ENCODE data around the gene ACER3. TPM values are rescaled to one million over a fixed set of nuclear protein-coding genes. Genes with fewer than 3 reads are reported as not detected.
"Not testable (repeated sequence)": the region's sequence is repeated elsewhere in the genome, so short reads cannot be mapped to it uniquely, and the experiment has no call there.

The ACER3 gene
- total RNA-seq, 1 donor from 2014 or later = 30.1 TPM

DNA sequence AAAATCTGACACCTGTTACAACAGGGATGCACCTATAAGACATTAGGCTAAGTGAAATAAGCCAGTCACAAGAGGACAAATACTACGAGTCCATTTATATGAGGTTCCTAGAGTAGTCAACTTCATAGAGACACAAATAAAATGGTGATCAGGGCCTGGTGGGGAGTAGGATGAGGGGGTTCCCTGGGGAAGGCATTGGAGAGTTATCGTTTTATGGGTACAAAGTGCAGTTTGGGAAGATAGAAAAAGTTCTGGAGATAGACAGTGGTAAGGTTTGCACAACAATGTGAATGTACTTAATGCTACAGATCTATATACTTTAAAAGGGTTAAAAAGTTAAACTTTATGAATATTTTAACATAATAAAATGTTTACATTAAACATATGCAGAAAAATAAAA is 142.1 kb downstream of the ACER3 start:
- no peak for DNase-seq

DNA sequence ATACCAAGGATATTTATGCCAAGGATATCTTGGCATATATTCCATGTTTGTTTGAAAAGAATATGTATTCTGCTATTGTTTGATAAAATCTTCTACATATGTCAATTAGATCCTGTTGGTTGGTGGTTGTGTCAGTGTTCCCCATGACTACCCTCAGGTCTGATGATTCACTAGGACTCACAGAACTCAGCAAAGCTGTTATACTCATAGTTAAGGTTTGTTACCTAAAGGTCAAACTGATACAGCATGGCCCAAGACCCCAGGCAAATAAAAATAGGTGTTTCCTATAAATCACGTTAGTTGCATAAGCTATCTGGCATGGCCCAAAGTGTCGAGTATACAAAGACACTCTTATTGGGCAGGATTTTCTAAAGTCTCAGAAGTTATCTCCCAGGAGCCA is 143.2 kb downstream of the ACER3 start:
- DNase-seq = peak; percentile 25

DNA sequence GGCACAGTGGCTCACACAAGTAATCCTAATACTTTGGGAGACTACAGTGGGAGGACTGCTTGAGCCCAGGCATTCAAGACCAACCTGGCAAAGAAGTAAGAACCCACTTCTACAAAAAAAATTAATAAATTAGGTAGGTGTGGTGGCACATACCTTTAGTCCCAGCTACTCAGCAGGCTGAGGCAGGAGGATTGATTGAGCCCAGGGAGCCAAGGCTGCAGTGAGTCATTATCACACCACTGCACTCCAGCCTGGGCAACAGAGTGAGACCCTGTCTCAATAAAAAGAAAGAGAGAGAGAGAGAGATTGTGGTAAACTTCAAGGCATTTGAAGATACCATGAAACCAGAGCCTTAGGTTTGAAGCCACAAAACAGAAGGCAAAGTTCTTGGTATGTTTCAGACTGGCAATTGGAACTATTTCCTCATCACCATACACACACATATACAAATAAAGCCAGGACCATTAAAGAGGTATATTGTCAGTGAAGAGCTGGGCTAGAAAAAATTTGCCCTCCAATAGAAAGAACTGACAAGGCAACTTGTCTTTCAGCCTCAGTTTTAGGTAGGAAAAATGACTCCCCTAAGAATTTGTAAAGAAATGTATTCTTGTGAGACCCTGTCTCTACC is 148.9 kb downstream of the ACER3 start:
- no peak for DNase-seq

DNA sequence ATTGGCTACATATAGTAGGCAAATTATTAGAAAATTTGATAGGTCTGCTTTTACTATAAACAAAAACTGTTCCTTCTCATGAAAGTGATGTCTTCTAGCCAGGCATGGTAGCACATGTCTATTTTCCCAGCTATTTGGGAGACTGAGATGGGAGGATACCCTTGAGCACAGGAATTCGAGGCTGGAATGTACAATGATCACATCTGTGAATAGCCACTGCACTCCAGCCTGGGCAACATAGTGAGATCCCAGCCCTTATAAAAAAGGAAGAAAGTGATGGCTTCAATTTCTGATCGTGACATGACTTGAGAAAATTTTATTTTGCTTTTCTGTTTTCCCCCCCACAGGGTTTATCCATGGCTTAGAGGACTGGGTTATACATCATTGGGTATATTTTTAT is 154.0 kb downstream of the ACER3 start:
- no peak for DNase-seq

DNA sequence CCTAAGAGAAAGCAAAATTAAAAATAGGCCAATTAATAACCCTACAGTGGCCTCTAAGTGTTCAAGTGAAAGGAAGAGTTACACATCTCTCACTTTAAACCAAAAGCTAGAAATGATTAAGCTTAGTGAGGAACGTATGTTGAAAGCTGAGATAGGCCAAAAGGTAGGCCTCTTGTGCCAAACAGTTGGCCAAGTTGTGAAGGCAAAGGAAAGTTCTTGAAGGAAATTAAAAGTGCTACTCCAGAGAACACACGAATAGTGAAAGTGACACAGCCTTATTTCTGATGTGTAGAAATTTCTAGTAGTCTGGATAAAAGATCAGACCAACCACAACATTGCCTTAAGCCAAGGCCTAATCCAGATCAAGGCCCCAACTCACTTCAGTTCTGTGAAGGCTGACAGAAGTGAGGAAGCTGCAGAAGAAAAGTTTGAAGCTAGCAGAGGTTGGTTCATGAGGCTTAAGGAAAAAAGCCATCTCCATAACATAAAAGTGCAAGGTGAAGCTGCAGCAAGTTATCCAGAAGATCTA is 157.7 kb downstream of the ACER3 start:
- not testable (repeated sequence) for DNase-seq

DNA sequence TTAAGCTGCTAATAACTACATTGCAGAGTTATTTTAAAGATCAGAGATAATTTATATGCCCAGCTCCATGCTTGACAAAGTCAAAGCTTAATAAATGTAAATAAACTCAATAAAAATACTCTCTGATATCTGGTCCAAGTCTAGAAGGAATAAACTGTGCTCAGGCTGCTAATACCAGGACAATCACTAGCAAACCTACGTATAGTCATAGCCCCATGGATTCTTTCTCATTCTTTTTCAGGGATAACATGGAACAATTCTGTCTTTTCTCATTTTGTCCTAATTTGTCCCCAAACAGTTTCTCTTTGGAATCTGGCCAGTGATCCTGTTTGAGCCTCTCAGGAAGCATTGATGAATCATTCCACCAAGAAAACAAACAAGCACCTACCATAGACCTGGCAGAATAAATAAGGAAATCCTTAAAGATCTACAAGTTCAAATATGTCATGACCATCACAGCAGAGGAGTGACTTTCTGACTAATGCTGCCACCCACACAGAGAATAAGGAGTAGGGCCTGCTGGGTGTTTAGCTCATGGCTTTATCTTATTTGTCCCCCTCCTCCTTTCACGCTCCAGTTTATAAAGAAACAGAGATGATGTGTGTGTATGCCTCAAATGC is 159.4 kb downstream of the ACER3 start:
- peak; percentile 68 for DNase-seq

DNA sequence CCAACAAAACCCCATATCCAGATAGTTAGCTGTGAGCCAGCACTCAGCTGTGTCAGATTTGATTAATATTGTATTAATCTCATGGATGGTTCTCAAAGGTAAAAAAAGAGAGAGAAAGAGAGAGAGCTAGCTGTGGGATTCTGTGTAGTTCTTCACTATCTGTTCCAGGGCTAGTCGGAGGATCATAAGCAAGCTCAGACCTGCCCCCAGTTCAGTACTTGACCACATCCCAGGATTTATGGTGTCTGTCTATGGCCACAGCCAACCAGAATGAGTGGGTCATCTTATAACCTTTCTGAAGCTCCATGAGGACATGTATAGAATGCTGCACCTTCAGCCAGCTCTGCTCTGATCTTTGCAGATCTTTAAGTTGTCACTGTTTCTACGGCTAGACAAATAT is 160.0 kb downstream of the ACER3 start:
- DNase-seq = no peak

DNA sequence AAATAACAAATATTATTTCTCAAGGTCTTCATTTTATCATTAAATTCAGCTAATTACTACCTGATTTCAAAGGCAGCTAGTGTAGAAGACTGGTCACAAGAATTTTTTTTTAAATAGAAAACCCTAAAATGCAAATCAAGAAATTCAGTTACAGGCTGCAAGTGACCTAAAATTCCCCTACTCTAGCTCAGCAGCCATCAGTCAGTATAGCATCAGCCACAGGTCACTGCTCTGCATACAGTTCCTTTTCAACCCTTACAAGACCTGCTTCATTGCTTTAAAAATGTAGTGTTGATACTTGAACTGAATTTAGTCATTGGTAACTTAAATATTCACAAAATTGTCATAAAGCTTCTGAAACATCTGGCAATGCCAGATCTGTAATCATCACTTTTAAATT is 164.0 kb downstream of the ACER3 start:
- DNase-seq = no peak

DNA sequence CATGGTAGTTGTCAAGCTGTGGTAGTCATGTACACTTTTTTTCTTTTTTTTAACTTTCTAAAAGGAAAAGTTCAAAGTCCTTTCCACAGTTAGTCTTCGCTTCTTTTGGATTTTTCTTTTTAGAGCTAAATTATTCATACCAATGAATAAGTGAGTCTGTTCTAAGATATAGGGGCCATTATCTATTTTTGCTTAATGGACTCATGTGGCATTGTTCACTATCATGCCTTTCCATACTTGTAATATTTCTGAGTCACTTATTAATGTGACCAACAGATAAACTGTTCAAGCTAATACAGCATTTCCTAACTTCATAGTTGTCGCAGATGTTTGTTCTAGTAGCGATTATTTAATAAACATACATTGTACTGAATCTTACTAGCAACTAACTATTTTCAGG is 165.5 kb downstream of the ACER3 start:
- no peak for DNase-seq

DNA sequence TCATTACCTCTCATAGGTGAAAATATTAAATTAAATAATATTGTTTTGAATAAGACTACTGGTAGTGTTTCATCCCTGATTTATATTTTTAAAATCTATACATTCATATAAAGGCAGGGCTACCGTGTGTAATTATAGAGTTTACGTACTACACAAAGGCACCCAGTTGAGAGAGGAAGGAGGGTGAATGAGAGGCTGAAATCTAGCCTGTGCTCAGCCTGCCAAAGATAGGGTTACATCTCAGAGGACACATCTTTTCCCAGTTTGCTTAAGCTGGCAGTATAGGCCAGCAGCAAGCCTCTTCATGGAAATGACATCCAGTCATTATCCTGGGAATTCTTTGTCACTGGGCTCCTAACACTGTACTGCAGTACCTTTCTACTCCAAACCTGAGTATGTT is 166.0 kb downstream of the ACER3 start:
- no peak for DNase-seq

DNA sequence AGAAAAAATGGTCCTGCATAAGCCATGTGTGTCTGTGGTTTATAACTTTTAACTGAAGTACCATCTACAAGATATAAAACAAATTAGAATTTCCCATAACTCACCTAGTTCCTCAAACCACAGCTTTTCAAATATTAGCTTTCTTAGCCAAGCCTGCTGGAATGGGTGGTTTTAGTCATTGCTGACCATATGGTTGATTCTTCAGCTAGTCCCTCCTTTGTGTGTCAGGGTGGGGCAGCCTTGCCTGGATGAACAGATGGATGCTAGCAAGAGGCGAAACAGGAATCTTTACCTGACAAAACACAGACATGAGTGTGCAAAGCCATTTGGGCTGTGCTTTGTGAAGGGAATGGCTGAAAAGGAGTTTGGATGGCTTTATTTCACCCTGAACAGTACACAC is 166.6 kb downstream of the ACER3 start:
- no peak for DNase-seq

DNA sequence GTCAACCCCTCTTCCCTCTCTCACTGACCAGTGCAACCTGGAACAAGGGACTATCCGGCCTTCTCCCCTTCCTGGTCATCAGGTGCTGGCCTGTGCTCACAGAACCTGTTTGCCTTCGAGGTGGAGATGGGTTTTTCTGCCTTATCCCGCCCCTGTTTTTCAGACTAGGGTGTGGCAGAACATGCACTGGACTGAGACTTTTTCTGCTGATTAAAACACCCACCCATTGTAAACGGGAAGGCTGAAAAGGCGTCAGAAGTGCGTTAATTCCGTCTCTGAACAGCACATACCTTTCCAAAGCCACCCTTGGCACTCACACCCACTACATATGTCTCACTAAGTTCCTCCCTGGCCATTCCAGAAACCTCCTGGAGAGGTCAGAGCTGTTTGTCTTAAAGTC is 169.1 kb downstream of the ACER3 start:
- DNase-seq = no peak

DNA sequence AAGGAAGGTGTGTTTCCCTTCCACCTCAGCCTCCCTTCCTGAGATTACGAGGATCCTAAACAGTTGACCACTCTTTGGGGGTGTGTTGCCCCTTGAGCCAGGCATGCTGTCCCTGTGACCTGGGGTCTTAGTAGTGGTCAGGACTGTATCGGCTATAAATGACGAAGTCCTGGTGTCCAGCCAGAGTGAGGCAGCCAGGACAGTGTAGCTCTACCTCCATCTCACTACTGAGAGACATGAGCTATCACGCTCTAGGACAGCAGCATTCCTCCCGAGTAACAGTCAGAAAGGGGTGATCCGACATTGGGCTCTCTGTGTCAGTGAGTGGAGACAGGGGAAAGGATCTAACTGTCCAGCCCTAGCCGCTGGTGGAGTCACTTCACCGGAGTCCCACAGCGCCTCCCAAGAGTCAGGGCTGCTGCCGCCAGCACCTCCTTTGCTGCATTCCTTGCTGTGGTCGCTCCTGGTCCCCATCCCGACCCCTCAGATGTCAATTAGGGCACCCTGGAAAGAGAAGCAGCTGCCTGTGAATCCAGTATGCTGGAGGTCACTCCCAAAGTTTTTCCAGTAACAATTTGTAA is 170.2 kb downstream of the ACER3 start:
- DNase-seq = no peak

DNA sequence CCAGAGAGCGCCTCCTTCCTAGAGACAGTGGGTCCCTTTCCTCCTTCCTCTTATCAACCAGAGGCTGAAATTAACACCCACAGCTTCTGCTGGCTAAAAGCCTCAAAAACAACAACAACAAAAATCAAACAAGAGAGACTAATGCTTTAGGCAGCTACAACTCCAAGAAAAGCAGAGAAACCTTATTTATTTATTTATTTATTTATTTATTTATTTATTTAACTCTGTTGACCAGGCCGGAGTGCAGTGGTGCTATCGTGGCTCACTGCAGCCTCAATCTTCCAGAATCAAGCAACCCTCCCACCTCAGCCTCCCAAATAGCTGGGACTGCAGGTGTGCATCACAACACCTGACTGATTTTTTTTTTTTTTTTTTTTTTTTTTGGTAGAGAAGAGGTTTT is 170.9 kb downstream of the ACER3 start:
- no peak for DNase-seq

DNA sequence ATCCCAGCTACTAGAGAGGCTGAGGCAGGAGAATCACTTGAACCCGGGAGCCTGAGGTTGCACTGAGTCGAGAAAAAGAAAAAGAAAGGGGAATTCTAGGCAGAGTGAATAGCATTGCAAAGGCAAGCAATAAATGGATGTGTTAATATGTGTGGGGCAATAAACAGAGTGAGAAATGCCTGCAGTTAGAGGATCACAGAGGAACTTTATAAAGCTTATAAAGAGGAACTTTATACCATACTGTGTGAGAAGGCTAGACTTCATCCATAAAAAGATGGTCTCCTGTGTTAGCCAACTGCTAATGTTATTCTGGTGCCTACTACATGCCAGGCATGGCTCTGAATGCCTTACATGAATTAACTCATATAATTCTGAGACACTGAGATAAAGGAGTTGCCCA is 174.3 kb downstream of the ACER3 start:
- DNase-seq = no peak

DNA sequence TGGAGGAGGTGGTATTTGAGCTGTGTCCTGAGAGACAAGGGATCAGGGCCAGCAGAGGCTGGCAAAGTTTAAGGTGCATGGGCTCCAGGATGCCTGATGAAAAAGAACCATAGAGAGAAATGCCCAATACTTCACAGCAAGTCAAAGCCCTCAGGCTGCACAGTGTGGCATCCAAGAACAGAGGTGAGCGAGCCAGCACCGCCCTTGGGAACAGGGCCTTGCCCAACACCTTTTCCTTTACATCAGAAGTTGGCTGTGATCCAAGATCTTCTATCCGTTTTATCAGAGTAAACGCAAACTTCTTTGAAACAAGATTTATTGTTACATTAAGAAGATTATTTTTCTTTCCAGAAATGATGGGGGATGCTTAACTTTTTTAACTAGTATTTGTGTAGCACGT is 174.9 kb downstream of the ACER3 start:
- no peak for DNase-seq

DNA sequence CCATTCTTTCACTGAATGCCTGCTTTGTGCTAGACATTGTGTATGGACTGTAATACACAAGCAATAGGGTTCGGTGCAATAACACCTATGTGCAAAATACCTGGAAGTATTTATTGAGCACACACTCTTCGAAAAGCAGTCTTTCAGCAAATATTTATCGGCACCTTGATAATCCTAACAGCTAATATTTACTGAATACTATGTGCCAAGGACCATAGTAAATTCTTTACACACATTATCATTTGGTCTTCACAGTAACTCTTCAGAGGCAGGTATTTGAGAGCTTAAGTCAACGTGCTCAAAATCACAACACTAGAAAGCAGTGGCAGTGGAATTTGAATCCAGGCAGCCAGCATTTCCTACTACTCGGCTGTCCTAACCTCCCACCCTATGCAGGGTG is 175.7 kb downstream of the ACER3 start:
- no peak for DNase-seq

DNA sequence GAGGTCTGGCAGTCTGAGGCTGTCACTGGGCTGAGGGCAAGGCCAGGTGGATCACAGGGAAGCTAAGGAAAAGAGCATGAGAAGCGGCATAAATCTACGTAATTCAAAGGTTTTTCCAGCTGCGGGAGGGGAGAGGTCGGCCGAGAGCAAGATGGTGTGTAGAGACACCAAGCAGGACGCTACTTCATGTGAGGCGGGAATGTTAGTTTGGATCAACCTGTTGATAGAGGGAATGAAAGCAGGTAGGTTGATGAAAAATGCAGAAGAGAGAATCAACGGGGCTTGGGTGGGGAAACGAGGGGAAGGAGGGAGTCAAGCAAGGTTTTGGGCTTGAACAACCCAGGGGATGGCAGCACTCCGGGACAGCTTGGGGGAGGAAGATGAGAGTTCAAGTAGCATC is 176.3 kb downstream of the ACER3 start:
- DNase-seq = no peak

DNA sequence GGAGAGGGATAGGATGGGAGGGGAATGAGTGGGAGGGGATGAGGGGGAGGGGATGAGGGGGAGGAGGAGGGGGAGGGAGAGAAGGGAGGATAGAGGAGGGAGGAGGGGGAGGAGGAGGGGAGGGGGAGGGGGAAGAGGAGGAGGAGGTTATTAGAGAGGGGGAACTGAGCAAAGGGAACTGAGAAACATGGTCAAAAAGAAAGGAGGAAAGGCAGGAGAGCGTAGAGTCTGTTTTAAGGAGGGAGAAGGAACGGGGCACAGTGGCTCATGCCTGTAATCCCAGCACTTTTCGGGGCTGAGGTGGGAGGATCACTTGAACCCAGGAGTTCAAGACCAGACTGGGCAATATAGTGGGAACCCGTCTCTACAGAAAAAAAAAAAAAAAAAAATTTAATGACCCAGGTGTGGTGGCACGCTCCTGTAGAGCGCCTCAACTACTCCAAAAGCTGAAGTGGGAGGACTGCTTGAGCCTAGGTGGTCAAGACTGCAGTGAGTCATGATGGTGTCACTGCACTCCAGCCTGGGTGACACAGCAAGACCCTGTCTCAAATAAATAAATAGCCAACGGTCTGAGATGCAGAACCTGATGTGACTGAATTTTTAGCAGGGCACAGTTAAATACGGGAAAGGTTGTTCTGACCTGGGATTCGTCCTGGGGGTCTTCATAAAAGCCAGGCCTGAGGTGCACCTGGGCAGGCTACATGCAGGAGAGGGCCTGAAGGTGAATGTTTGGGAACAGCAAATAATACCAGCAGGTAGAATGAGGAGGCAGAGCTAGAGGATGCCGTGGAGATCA is 177.5 kb downstream of the ACER3 start:
- no peak for DNase-seq

DNA sequence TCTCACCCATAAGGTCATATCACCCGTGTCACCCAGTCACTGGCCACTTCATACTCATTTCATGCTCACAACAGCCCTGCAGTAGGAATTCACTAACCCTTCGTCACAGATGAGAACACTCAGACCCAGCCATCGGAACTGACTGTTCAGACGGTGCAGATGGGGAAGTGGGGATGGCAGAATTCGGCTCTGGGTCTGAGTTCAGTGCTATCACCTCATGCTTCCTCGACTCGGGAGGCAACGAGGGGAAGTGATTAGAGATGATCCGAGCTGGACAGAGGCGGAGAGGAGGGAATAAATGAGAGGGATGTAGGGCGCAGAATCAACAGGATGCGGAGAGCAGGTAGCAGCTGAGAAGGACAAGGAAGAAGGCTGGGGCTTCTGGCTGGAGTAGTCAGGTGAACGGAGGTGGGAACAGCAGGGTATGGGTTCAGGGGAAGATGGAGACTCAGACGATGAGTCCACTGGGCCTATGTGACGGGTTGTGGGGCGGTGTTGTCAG is 178.2 kb downstream of the ACER3 start:
- no peak for DNase-seq

DNA sequence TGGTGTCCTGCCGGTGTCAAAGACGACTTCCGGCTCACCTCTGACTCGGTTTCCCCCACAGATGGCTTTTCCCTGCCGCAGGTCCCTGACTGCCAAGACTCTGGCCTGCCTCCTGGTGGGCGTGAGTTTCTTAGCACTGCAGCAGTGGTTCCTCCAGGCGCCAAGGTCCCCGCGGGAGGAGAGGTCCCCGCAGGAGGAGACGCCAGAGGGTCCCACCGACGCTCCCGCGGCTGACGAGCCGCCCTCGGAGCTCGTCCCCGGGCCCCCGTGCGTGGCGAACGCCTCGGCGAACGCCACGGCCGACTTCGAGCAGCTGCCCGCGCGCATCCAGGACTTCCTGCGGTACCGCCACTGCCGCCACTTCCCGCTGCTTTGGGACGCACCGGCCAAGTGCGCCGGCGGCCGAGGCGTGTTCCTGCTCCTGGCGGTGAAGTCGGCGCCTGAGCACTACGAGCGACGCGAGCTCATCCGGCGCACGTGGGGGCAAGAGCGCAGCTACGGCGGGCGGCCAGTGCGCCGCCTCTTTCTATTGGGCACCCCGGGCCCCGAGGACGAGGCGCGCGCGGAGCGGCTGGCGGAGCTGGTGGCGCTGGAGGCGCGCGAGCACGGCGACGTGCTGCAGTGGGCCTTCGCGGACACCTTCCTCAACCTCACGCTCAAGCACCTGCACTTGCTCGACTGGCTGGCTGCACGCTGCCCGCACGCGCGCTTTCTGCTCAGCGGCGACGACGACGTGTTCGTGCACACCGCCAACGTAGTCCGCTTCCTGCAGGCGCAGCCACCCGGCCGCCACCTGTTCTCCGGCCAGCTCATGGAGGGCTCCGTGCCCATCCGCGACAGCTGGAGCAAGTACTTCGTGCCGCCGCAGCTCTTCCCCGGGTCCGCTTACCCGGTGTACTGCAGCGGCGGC is 179.0 kb downstream of the ACER3 start:
- DNase-seq = peak; percentile 68

DNA sequence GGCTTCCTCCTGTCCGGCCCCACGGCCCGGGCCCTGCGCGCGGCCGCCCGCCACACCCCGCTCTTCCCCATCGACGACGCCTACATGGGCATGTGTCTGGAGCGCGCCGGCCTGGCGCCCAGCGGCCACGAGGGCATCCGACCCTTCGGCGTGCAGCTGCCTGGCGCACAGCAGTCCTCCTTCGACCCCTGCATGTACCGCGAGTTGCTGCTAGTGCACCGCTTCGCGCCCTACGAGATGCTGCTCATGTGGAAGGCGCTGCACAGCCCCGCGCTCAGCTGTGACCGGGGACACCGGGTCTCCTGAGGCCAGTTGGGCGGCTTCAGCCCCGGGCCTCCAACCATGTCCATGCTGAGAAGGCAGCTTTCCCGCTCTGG is 179.7 kb downstream of the ACER3 start:
- no peak for DNase-seq
